Caco-2 (cell line): Measurements from ENCODE around the gene DSTN. TPM values are rescaled to one million over a fixed set of nuclear protein-coding genes. Genes with fewer than 3 reads are reported as not detected.
A peak's percentile ranks its signal among the peaks of the same experiment; 100 is the strongest.

Source experiments
- BruUV-seq: library from RNA; stranded (reverse); fragments of 400-500 nt; replicated peaks from 2 replicates; lab custom pipeline; 2021; lab: Mats Ljungman, UMichigan
- CTCF ChIA-PET: fragments of 300-600 bp; sonication (Branson Sonifier 250); formaldehyde crosslinking; loops from one replicate; lab custom pipeline; 2022; ENCODE audit warnings: antibody characterized with exemption; lab: Charles Lee
- POLR2A ChIA-PET: fragments of 300-600 bp; sonication (Branson Sonifier 250); formaldehyde crosslinking; loops from one replicate; lab custom pipeline; 2022; ENCODE audit warnings: antibody characterized with exemption; lab: Charles Lee
- DNase-seq, 2 experiments: peaks; one replicate each; pipeline versions ENCODE4 v3.0.0 to v3.0.0-alpha.2; 2020 to 2022
- H3K27me3 ChIP-seq: replicated peaks from 2 replicates; pipeline ENCODE4 v1.6.0; 2011; ENCODE audit warnings: low read length; ENCODE audit not compliant: control insufficient read depth, insufficient read depth
- H3K36me3 ChIP-seq: 2 replicates; pipeline ENCODE4 v1.5.1; 2011; ENCODE audit warnings: low read length; ENCODE audit not compliant: control insufficient read depth, insufficient read depth
- H3K4me1 ChIP-seq: fragments of 250-450 bp; sonication (Bioruptor Pico); 2 replicates; pipeline ENCODE4 v1.5.1; 2020; ENCODE audit warnings: mild to moderate bottlenecking
- H3K4me3 ChIP-seq: 2 replicates; pipeline ENCODE4 v1.5.1; 2011; ENCODE audit warnings: low read depth, mild to moderate bottlenecking, control low read depth, low read length
- H3K9me3 ChIP-seq: fragments of 250-450 bp; sonication (Bioruptor Pico); 2 replicates; pipeline ENCODE4 v1.5.1; 2020; ENCODE audit warnings: mild to moderate bottlenecking, moderate library complexity
- H3K27ac Mint-ChIP-seq: one replicate; pipeline ENCODE4 v1.8.0; 2022; ENCODE audit warnings: mixed read lengths; ENCODE audit not compliant: unreplicated experiment
- H3K27me3 Mint-ChIP-seq: one replicate; pipeline ENCODE4 v1.8.0; 2022; ENCODE audit warnings: mixed read lengths; ENCODE audit not compliant: insufficient read depth, unreplicated experiment
- H3K36me3 Mint-ChIP-seq: one replicate; pipeline ENCODE4 v1.8.0; 2022; ENCODE audit warnings: mild to moderate bottlenecking, mixed read lengths; ENCODE audit not compliant: insufficient read depth, unreplicated experiment
- H3K4me1 Mint-ChIP-seq: one replicate; pipeline ENCODE4 v1.8.0; 2022; ENCODE audit warnings: low read depth, mixed read lengths; ENCODE audit not compliant: unreplicated experiment
- H3K4me3 Mint-ChIP-seq: one replicate; pipeline ENCODE4 v1.8.0; 2022; ENCODE audit warnings: mild to moderate bottlenecking, moderate library complexity, mixed read lengths; ENCODE audit not compliant: unreplicated experiment
- H3K9me3 Mint-ChIP-seq: one replicate; pipeline ENCODE4 v1.8.0; 2022; ENCODE audit warnings: mixed read lengths; ENCODE audit not compliant: unreplicated experiment
- intact Hi-C: fragments of 100-400 bp; cut with micrococcal nuclease; formaldehyde crosslinking; loops from one replicate; pipeline ENCODE4 v1.10.0; 2022; ENCODE audit not compliant: unreplicated experiment
- total RNA-seq: library from RNA; stranded (reverse); gene quantifications from 2 replicates; pipeline ENCODE4 v1.2.3, GENCODE V29; 2022
- TF ChIP-seq, protein P1 (sequence below), 2 experiments: fragments of 200-600 bp in 1 of 2; IDR thresholded peaks; 1 replicate in 1 of 2; 2 replicates in 1 of 2; pipeline versions ENCODE4 v1.5.1 to v1.8.0; 2011 to 2022; ENCODE audit warnings: antibody characterized with exemption in 1 of 2, control low read depth in 1 of 2, inconsistent platforms in 1 of 2, low read depth in 1 of 2, low read length in 1 of 2, mild to moderate bottlenecking in 1 of 2, moderate library complexity in 1 of 2; ENCODE audit not compliant: insufficient read depth in 1 of 2, severe bottlenecking in 1 of 2, unreplicated experiment in 1 of 2

DSTN gene
- total RNA-seq, 1 experiment from 2014 or later: 318 TPM

DNA sequence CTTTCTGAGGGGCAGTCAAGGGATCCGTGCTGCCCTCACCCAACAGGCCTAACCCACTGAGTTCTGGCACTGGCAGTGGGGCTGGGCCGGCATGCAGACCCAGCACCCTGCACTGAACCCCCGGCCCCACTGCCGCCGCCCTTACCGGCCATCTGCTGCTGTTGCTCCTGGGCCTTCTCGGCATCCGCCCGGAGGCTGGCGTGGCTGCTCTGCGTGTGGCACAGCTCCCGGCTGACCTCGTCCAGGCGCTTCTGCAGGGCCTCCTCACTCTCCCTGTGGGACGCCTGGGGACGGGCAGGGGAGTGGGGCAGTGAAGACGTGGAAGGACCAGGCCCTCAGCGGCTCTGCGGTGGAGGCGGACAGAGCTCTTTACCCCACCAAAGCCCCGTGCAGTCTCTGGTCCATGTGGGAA, 59.8 kb downstream of the DSTN start:
- H3K9me3 ChIP-seq: no peaks in the 10 kb centered on the region
- H3K4me1 ChIP-seq: no peaks in the 10 kb centered on the region
- Mint-ChIP-seq H3K36me3 (peaks cover 100% of the 10 kb centered on the region), H3K4me1 (peaks cover 5% of the 10 kb centered on the region), H3K4me3 (no peak overlapping the region), H3K27me3 (no peaks in the 10 kb centered on the region), H3K27ac (peak overlapping the region; percentile 42), H3K9me3 (no peaks in the 10 kb centered on the region)
- no peak overlapping the region for H3K4me3 ChIP-seq
- BruUV-seq: no TSS peak
- TF ChIP-seq, protein P1, sequence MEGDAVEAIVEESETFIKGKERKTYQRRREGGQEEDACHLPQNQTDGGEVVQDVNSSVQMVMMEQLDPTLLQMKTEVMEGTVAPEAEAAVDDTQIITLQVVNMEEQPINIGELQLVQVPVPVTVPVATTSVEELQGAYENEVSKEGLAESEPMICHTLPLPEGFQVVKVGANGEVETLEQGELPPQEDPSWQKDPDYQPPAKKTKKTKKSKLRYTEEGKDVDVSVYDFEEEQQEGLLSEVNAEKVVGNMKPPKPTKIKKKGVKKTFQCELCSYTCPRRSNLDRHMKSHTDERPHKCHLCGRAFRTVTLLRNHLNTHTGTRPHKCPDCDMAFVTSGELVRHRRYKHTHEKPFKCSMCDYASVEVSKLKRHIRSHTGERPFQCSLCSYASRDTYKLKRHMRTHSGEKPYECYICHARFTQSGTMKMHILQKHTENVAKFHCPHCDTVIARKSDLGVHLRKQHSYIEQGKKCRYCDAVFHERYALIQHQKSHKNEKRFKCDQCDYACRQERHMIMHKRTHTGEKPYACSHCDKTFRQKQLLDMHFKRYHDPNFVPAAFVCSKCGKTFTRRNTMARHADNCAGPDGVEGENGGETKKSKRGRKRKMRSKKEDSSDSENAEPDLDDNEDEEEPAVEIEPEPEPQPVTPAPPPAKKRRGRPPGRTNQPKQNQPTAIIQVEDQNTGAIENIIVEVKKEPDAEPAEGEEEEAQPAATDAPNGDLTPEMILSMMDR (IDR thresholded peaks at IDR 0.05; ENCODE audit: insufficient read depth in 1 of 2, low read depth in 1 of 2, low read length in 1 of 2, severe bottlenecking in 1 of 2, unreplicated experiment in 1 of 2): no peak
- ChIA-PET CTCF (no interaction called here), POLR2A (no interaction called here)
- peaks cover 28% of the 10 kb centered on the region for H3K36me3 ChIP-seq
- no peaks in the 10 kb centered on the region for H3K27me3 ChIP-seq
- intact Hi-C loops: no loop called here
- no peak for DNase-seq

GRCh38 chr20:17630151-17630805, 60.4 kb downstream of the DSTN start:
- H3K36me3 Mint-ChIP-seq: peaks cover 99% of the 10 kb centered on the region

GRCh38 chr20:17630806-17631195, 60.9 kb downstream of the DSTN start:
- Mint-ChIP-seq H3K4me1 (peaks cover 5% of the 10 kb centered on the region), H3K36me3 (peaks cover 99% of the 10 kb centered on the region), H3K27me3 (no peaks in the 10 kb centered on the region), H3K9me3 (no peaks in the 10 kb centered on the region), H3K4me3 (peak overlapping the region; percentile 9), H3K27ac (peak overlapping the region; percentile 57)
- ChIA-PET POLR2A (interaction anchor here (0.6 kb wide), 1 partner anchor 99 kb away, joined by 3 read pairs; the partner anchor contains the start of gene BFSP1), CTCF (no interaction called here)
- intact Hi-C loops: no loop called here
- no peaks in the 10 kb centered on the region for H3K27me3 ChIP-seq
- peaks cover 32% of the 10 kb centered on the region for H3K36me3 ChIP-seq
- TF ChIP-seq, protein P1 (IDR thresholded peaks at IDR 0.05; ENCODE audit: insufficient read depth in 1 of 2, low read depth in 1 of 2, low read length in 1 of 2, severe bottlenecking in 1 of 2, unreplicated experiment in 1 of 2): no peak
- H3K9me3 ChIP-seq: no peaks in the 10 kb centered on the region
- no peaks in the 10 kb centered on the region for H3K4me1 ChIP-seq
- DNase-seq: no peak
- no TSS peak for BruUV-seq
- no peak overlapping the region for H3K4me3 ChIP-seq

More at GRCh38 chr20:17630151-17630805, 60.4 kb downstream of the DSTN start:
- H3K27me3 ChIP-seq: no peaks in the 10 kb centered on the region
- H3K9me3 Mint-ChIP-seq: no peaks in the 10 kb centered on the region
- H3K27ac Mint-ChIP-seq: peak overlapping the region; percentile 42
- peaks cover 5% of the 10 kb centered on the region for H3K4me1 Mint-ChIP-seq
- POLR2A ChIA-PET: no interaction called here
- no peak for DNase-seq
- peaks cover 29% of the 10 kb centered on the region for H3K36me3 ChIP-seq
- no TSS peak for BruUV-seq
- H3K4me3 Mint-ChIP-seq: no peak overlapping the region
- no peak overlapping the region for H3K4me3 ChIP-seq
- TF ChIP-seq, protein P1 (IDR thresholded peaks at IDR 0.05; ENCODE audit: insufficient read depth in 1 of 2, low read depth in 1 of 2, low read length in 1 of 2, severe bottlenecking in 1 of 2, unreplicated experiment in 1 of 2): no peak
- intact Hi-C loops: no loop called here
- H3K4me1 ChIP-seq: no peaks in the 10 kb centered on the region
- no peaks in the 10 kb centered on the region for H3K27me3 Mint-ChIP-seq
- CTCF ChIA-PET: no interaction called here
- no peaks in the 10 kb centered on the region for H3K9me3 ChIP-seq
